ENCODE data around the gene ACAT1. TPM values are rescaled to one million over a fixed set of nuclear protein-coding genes. Genes with fewer than 3 reads are reported as not detected.
"Not testable (repeated sequence)": the region's sequence is repeated elsewhere in the genome, so short reads cannot be mapped to it uniquely, and the experiment has no call there.

ACAT1 gene
- total and polyA plus RNA-seq, 3 donors from 2014 or later, result 60.5 to 174 (median 78.4) TPM

DNA sequence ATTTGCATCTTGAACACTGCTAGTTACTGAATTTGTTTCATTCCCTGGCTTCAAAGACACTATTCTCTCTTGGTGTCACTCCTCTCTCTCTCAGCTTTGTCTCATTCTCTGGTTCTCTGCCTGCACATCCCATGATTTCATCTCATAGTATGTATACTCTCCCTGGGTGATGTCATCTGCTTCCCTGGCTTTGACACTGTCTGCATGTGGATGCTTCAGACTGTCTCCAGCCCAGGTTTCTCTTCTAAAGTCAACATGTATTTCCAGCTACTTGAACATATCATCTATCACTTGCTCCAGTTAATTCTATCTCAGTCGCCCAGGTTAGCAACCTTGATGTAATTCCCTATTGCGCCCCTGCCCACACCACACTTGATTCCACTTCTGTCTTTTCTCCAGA is 9.3 kb upstream of the ACAT1 start:
- no peaks in the 10 kb centered on the region for H3K27me3 ChIP-seq
- intact Hi-C loops (cut with DNase I; ENCODE audit: low total_unique reads), result no loop called here
- peaks cover 5% of the 10 kb centered on the region for H3K4me1 ChIP-seq
- H3K27ac ChIP-seq, result no peak overlapping the region
- DNase-seq, result no peak
- WGBS, 2 donors, result 90 to 92% methylated on average over 2 of the region's 2 CpGs
- H3K4me3 ChIP-seq, result no peak overlapping the region
- H3K9me3 ChIP-seq, result no peaks in the 10 kb centered on the region
- TF ChIP-seq, protein P1, sequence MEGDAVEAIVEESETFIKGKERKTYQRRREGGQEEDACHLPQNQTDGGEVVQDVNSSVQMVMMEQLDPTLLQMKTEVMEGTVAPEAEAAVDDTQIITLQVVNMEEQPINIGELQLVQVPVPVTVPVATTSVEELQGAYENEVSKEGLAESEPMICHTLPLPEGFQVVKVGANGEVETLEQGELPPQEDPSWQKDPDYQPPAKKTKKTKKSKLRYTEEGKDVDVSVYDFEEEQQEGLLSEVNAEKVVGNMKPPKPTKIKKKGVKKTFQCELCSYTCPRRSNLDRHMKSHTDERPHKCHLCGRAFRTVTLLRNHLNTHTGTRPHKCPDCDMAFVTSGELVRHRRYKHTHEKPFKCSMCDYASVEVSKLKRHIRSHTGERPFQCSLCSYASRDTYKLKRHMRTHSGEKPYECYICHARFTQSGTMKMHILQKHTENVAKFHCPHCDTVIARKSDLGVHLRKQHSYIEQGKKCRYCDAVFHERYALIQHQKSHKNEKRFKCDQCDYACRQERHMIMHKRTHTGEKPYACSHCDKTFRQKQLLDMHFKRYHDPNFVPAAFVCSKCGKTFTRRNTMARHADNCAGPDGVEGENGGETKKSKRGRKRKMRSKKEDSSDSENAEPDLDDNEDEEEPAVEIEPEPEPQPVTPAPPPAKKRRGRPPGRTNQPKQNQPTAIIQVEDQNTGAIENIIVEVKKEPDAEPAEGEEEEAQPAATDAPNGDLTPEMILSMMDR (IDR thresholded peaks at IDR 0.05), result no peak
- no peak for TF ChIP-seq POLR2A (IDR thresholded peaks at IDR 0.05)
- no peaks in the 10 kb centered on the region for H3K36me3 ChIP-seq (ENCODE audit: low read depth, missing control alignments)

GRCh38 chr11:108115500-108116140 is 5.7 kb upstream of the ACAT1 start:
- intact Hi-C loops (cut with DNase I; ENCODE audit: low total_unique reads), result no loop called here
- 36 to 53% methylated on average over 5 of the region's 5 CpGs for WGBS, 2 donors
- TF ChIP-seq, protein P1 (IDR thresholded peaks at IDR 0.05), result no peak
- TF ChIP-seq POLR2A (IDR thresholded peaks at IDR 0.05), result no peak
- Histone ChIP-seq H3K4me3 (no peak overlapping the region), H3K9me3 (no peaks in the 10 kb centered on the region), H3K36me3 (ENCODE audit: low read depth, missing control alignments) (no peaks in the 10 kb centered on the region), H3K4me1 (peaks cover 5% of the 10 kb centered on the region), H3K27me3 (no peaks in the 10 kb centered on the region), H3K27ac (peak overlapping the region in 1 of 2 donors; percentile 31)
- peak; percentile 80 for DNase-seq

DNA sequence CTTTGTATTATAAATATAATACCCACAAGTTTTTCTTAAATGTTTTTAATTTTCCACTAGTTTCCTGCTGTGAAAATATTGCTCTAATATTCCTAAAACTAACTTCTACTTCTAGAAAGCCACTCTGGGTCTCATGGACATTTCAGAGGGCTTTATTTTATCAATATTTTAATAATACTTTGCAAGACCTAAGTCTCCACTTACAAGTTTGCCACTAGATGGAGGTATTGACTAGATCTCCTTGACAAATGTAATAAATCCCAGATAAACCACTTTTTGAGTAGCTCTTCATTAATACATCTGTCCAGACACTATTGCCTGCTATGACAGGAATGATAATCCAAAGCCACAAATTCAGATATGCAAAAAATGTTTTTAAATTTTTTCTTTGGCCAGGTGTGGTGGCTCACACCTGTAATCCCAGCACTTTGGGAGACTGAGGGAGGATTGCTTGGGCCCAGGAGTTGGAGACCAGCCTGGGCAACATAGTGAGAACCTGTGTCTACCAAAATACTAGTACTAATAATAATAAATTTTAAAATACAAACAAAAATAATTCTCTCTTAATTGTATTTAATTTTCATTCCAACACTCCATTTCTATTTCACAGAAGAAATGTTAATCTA is 3.5 kb upstream of the ACAT1 start:
- no peak for DNase-seq
- intact Hi-C loops (cut with DNase I; ENCODE audit: low total_unique reads), result no loop called here
- Histone ChIP-seq H3K4me3 (no peak overlapping the region), H3K27ac (no peak overlapping the region), H3K4me1 (peaks cover 11% of the 10 kb centered on the region), H3K36me3 (ENCODE audit: low read depth, missing control alignments) (no peaks in the 10 kb centered on the region), H3K27me3 (no peaks in the 10 kb centered on the region), H3K9me3 (no peaks in the 10 kb centered on the region)
- no peak for TF ChIP-seq POLR2A (IDR thresholded peaks at IDR 0.05)
- TF ChIP-seq, protein P1 (IDR thresholded peaks at IDR 0.05), result peak in 2 of 3 experiments; percentile 32 to 45

DNA sequence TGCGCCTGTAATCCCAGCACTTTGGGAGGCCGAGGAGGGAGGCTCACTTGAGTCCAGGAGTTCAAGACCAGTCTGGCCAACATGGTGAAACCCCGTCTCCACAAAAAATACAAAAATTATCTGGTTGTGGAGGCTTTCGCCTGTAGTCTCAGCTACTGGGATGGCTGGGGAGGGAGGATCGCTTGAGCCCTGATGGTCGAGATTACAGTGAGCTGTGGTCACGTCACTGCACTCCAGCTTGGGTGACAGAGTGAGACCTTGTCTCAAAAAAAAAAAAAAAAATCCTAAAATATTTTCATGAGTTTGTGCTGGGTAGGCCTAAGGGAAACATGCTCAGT is 462 bp upstream of the ACAT1 start:
- intact Hi-C loops (cut with DNase I; ENCODE audit: low total_unique reads); H3K27me3 ChIP-seq; H3K9me3 ChIP-seq; H3K36me3 ChIP-seq (ENCODE audit: low read depth, missing control alignments); DNase-seq: not testable (repeated sequence)
- WGBS, 2 donors, result 47 to 51% methylated on average over 7 of the region's 7 CpGs
- peaks cover 12% of the 10 kb centered on the region for H3K4me1 ChIP-seq
- H3K27ac ChIP-seq, result peak overlapping the region; percentile 77 to 91
- peak overlapping the region; percentile 64 to 80 for H3K4me3 ChIP-seq

GRCh38 chr11:108122166-108122628 is 830 bp downstream of the ACAT1 start:
- H3K27ac ChIP-seq, result peak overlapping the region; percentile 77 to 91
- DNase-seq, result peak; percentile 28
- H3K9me3 ChIP-seq, result no peaks in the 10 kb centered on the region
- 14 to 22% methylated on average over 9 of the region's 9 CpGs for WGBS, 2 donors
- intact Hi-C loops (cut with DNase I; ENCODE audit: low total_unique reads), result no loop called here
- peaks cover 12% of the 10 kb centered on the region for H3K4me1 ChIP-seq
- H3K4me3 ChIP-seq, result peak overlapping the region; percentile 64 to 80
- H3K27me3 ChIP-seq, result no peaks in the 10 kb centered on the region
- no peak for TF ChIP-seq POLR2A (IDR thresholded peaks at IDR 0.05)
- TF ChIP-seq, protein P1 (IDR thresholded peaks at IDR 0.05), result no peak
- H3K36me3 ChIP-seq (ENCODE audit: low read depth, missing control alignments), result no peaks in the 10 kb centered on the region
